ENCODE measurements around the gene MYO1D.
"Not testable (repeated sequence)": the region's sequence is repeated elsewhere in the genome, so short reads cannot be mapped to it uniquely, and the experiment has no call there.

The MYO1D gene

DNA sequence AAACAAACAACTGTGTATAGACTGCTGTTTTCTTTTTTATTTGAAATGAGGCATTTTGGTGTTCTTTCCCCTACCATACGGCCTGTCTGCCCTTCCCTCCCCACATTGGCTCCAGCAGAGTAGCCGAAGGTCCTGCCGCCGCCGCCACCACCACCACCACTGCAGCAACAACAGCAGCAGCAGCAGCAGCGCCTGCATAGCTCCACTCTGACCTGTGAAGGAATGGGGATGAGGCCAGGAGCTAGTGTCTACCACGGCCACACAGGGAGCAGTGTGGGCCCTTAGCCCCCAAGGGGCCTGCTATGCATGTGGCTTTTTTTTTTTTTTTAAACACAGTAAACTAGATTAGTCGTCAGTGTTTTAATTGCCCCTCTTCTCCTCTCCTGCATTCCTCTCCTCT is 395.7 kb downstream of the MYO1D start:
- in situ Hi-C loops (cut with MboI; ENCODE audit: low sequenced_read_pairs) = no loop called here

DNA sequence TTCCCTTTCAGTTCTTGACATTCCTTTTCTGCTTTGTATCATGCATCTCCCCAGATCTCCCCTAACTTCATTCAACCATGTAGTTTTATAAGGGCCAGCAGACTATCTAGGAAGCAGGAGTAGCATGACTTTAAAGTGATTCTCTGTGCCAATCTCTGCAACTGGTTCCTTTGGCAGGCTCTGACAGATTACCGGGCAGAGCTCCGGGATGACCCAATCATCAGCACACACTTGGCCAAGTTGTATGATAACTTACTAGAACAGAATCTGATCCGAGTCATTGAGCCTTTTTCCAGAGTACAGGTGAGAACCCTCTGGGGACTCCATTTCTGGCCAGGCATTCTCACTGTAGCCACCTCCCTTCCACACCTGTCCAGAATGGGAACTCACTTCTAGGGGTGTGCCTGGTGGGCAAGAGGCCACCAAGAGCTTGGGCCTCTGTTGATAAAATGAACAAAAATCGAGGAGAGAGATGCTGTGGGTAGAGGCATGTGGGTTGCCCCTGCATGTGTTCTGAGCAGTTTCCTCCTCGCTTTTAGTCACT is 397.8 kb downstream of the MYO1D start:
- in situ Hi-C loops (cut with MboI; ENCODE audit: low sequenced_read_pairs) = no loop called here

DNA sequence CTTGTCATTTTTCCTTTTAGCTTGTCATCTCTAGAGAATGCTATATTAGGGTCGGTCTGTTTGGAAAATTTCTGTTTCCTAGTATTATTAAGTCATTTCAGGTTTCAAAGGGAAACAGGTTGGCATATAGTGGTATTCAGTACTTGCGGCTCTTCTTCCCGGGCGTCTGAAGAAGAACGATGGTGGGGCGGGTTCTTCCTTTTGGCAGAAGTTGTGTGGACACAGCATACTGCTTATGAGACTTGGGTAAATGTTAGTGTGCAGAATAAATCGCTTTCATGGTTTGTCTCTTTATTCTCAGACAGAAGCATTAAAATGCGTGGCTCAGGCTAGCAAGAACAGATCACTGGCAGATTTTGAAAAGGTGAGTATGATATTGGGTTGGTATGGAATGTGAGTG is 399.7 kb downstream of the MYO1D start:
- in situ Hi-C loops (cut with MboI; ENCODE audit: low sequenced_read_pairs) = no loop called here

DNA sequence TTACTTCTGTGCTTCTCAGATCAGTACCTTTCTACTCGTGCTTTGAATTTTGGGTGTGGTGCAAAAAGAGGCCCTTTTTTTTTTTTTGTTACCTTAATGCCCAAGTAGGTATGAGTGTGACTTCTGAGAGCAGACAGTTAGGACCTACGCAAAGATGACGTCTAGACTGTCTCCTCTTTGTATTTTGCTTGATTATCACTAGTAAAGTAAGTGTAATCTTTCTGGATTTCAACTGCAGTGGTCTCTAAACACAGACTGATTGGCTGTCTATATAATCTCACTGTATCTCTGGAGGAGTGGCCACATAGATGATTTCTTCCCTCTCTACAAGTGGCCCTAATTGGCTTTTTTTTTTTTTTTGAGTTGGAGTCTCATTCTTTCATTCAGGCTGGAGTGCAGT is 401.7 kb downstream of the MYO1D start:
- in situ Hi-C loops (cut with MboI; ENCODE audit: low sequenced_read_pairs) = no loop called here

DNA sequence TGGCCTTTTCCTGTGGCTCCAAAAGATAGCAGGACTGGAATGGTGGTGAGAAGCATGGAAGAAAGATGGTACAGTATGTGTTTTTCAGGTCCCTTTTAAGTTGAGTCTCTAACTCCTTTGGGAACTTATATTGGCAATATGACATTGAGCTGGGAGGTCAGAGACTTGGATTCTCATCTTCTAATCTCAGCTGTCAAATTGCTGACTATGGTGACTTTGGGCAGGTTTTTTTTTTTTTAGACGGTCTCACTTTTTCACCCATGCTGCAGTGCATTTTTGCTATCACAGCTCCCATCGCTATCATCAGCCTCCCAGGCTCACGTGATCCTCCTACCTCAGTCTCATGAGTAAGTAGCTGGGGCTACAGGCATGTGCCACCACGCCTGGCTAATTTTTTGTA is 405.3 kb downstream of the MYO1D start:
- in situ Hi-C loops (cut with MboI; ENCODE audit: low sequenced_read_pairs) = no loop called here

DNA sequence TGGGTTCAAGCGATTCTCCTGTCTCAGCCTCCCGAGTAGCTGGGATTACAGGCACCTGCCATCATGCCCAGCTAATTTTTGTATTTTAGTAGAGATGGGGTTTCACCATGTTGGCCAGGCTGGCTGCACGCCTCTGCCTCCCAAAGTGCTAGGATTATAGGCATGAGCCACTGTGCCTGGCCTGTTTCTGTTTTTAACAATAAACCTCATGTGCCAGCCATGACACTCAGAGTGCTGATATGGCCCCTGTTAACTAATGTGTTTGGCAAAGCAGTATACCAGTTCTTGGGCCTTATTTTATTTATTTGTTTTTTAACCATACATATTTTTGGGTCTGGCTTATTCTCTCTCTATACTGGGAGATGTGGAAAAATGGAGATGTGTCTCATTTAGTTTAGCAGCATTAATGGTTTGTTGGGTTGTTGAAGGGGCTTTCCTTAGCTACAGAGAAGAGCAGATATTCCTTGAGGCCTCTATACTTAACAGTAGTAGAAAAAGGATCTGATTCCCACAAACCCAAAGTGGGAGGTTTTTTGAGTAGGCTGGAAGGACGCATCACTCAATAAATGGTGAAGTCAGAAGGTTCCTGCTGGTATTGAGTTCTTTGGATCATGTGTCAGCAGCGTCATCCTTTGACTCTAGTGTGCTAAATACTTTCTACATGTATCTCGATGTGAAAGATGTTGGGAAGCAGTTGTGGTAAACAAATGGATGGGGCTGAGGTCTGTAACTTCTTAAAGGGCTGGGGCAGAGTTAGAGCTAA is 406.3 kb downstream of the MYO1D start:
- in situ Hi-C loops (cut with MboI; ENCODE audit: low sequenced_read_pairs) = no loop called here

DNA sequence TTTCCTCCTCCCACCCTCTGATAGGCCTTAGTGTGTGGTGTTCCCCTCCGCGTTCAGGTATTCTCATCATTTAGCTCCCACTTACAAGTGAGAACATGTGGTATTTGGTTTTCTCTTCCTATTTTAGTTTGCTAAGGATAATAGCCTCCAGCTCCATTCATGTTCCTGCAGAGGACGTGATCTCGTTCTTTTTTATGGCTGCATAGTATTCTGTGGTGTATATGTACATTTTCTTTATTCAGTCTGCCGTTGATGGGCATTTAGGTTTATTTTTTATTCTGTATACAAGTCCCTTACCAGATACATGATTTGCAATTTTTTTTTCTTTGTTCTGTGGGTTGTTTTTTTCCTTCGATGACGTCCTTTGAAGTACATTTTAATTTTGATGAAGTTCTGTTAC is 409.0 kb downstream of the MYO1D start:
- in situ Hi-C loops (cut with MboI; ENCODE audit: low sequenced_read_pairs) = loop anchor here (10.0 kb wide), 1 partner anchor 287 kb away; no protein-coding TSS in a partner anchor

DNA sequence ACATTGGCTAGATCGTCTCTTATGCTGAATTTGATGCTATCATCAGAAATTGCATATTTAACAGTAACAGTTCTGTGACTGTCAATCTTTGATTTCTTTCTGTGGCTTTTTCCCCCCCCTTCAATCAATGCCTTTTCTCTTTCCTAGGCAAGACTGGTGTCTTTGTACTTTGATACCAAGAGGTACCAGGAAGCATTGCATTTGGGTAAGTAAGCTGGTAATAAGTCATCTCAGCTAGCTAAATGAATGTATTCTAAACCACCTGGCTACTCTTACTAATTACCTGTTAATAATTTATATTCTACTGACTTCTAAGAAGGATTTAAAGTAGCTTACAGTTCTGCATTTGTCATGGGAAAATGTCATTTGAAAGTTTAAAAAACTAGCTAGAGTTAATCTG is 412.6 kb downstream of the MYO1D start:
- in situ Hi-C loops (cut with MboI; ENCODE audit: low sequenced_read_pairs) = loop anchor here (10.0 kb wide), 1 partner anchor 290 kb away; no protein-coding TSS in a partner anchor

DNA sequence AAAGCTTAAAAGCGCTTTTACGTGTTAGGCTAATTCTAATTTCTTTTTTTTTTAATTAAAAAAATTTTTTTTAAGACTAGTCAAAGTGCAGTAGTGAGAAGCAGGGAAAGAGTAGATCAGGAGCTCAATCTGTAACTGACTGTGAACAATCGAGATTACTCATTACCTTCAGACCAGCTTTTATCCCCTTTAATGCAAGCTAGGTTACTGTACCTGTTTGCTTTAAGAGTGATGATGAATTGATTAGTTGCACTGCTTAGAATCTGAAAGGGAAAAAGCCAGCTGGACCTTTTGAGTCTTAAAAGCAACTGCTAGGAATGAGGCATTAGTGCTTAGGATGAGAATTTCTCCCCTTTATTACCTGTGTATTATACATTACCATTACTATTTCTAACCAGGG is 413.6 kb downstream of the MYO1D start:
- in situ Hi-C loops (cut with MboI; ENCODE audit: low sequenced_read_pairs) = loop anchor here (10.0 kb wide), 1 partner anchor 291 kb away; no protein-coding TSS in a partner anchor

DNA sequence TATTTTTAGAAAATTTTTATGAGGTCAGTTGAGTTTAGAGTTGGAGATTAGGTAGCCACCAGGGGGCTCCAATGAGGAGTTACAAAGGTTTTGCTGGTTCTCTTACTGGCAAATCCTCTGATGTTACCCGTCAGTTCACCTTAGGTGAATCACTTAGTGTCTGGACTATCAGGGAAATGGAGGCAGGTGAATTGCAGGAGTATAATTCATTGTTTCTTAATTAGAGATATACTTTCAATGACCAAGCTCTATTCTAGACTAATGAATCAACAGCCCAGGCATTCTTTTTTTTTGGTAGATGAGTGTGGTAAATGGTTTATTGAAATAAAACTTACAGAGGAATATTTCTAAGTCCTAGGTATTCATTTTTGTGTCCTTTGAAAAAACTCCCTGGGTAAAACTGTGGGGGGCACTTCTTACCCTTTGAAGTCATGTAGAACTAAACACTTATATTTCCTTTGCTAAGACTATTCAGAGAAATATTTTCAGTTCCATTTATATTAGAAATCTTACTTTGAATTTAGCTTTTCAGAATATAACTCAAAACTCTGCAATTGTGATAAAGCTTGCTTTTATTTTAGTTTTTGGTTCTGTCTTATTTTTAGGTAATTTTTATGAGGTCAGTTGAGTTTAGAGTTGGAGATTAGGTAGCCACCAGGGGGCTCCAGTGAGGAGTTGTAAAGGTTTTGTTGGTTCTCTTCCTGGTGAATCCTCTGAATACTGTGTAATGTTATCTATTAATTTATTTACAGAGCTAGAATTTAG is 414.9 kb downstream of the MYO1D start:
- in situ Hi-C loops (cut with MboI; ENCODE audit: low sequenced_read_pairs) = loop anchor here (10.0 kb wide), 1 partner anchor 293 kb away; no protein-coding TSS in a partner anchor

DNA sequence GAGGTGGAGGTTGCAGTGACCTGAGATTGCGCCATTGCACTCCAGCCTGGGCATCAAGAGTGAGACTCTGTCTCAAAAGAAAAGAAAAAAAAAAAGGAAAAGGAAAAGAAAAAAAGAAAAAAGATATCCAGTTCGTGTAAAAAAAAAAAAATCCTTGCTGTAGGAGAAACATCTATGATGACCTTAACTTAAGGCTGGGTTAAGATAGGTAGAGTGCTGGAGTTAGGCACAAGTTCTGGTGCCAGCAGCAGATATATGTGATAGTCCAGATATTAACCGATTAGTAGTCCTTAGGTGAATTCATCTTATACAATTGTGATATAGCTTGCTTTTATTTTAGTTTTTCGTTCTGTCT is 415.4 kb downstream of the MYO1D start:
- in situ Hi-C loops (cut with MboI; ENCODE audit: low sequenced_read_pairs) = loop anchor here (10.0 kb wide), 1 partner anchor 293 kb away; no protein-coding TSS in a partner anchor

DNA sequence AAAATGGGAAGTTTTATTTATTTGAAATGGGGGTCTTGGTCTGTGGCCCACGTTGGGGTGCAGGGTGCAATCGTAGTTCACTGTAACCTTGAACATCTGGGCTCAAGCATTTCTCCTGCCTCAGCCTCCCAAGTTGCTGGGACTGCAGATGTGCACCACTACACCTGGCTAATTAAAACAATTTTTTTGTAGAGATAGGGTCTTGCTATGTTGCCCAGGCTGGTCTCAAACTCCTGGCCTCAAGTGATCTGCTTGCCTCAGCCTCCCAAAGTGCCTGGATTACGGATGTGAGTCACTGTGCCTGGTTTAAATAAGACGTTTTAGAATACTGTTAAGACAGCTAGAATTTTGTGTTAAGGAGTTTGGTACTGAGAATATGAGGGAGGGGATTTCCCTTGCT is 416.9 kb downstream of the MYO1D start:
- in situ Hi-C loops (cut with MboI; ENCODE audit: low sequenced_read_pairs) = loop anchor here (10.0 kb wide), 1 partner anchor 295 kb away; no protein-coding TSS in a partner anchor

DNA sequence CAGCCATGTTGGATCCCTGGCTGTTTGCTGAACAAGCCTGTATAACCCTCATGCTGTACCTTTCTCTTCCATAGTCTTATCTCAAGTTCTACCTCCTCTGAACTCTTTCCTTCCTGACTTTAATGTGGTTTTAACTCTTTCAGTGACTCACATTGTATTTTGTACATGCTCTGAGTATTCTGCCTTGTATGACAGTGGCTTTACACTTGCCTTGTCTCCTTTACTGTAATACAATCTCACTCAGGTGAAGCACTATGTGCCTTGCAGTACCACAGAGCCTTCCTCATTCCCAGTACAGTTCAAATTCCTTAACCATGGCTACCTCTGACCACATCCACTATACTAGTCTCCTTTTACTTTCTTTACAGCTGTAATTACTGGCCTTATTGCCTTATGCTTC is 418.6 kb downstream of the MYO1D start:
- in situ Hi-C loops (cut with MboI; ENCODE audit: low sequenced_read_pairs) = no loop called here

DNA sequence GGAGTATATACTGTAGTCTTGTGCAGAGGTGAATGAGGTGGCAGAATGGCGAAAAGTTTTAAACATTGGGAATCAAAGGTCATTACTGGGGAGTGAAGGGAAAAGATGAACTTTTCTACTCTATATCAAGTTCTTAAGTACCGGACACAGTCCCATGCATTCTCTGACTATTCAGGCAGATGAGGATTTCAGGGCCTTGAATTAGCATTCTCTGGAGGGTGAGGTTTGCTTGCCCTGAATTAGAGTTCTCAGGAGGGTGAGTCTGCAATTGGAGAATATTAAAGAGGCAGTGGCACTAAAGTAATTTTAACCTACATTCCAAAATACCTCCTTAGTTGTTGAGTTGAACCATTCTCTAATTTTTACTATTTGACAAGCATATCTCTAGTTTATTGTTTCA is 423.6 kb downstream of the MYO1D start:
- in situ Hi-C loops (cut with MboI; ENCODE audit: low sequenced_read_pairs) = no loop called here

DNA sequence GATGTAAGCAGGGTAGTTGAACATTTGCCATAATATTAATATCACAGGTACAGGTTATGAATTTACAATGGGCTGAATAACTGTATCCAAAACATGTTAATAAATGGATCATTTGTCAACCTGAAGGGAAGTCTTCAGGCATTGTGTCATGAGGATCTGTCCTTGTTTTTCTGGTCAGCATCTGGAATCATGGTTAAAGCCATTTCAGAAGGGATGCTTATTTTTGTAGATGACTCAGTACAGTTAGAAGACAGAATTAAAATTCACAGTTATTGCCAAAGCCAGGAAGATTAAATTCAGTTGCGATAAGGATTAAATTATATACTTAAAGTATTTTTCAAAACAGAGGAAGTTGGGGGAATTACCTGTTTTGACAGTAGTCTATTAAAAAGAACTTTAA is 424.6 kb downstream of the MYO1D start:
- in situ Hi-C loops (cut with MboI; ENCODE audit: low sequenced_read_pairs) = no loop called here

DNA sequence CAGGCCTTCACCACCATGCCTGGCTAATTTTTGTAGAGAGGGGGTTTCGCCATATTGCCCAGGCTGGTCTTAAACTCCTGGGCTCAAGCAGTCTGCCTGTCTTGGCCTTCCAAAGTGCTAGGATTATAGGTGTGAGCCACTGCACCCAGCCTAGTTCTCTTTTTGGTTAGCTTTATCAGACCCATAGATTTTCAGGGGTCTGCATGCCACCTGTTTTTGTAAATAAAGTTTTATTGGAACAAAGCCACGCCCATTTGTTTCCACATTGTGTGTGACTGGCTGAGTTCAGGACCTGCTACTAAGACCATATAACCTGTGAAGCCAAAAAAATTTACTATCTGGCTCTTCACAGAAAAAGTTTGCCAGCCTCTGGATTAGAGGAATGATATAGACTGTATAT is 425.0 kb downstream of the MYO1D start:
- in situ Hi-C loops (cut with MboI; ENCODE audit: low sequenced_read_pairs) = no loop called here

DNA sequence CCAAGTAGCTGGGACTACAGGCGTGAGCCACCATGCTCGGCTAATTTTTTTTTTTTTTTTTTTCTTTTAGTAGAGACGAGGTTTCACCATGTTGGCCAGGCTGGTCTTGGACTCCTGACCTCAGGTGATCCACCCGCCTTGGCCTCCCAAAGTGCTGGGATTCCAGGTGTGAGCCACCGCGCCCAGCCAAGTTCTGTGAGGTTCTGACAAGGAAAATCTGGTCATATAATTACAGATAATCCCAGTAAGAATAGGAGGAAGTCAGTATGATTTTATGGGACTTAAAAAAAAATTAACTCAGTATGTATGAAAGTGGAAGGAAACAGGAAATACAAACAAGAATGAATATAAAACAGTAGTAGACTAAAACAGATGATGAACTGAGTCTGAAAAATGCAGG is 426.5 kb downstream of the MYO1D start:
- in situ Hi-C loops (cut with MboI; ENCODE audit: low sequenced_read_pairs) = not testable (repeated sequence)

DNA sequence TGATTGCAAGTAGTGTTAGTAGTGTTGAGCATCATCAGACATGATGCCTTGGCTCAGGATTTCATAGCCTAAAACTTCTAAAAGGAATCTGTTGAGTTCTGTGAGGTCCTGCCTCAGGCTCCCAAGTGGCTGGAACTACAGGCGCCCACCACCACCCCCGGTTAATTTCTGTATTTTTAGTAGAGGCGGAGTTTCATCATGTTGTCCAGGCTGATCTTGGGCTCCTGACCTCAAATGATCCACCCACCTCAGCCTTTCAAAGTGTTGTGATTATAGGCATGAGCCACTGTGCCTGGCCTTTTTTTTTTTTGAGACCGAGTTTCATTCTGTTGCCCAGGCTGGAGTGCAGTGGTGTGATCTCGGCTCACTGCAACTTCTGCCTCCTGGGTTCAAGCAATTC is 427.0 kb downstream of the MYO1D start:
- in situ Hi-C loops (cut with MboI; ENCODE audit: low sequenced_read_pairs) = no loop called here

DNA sequence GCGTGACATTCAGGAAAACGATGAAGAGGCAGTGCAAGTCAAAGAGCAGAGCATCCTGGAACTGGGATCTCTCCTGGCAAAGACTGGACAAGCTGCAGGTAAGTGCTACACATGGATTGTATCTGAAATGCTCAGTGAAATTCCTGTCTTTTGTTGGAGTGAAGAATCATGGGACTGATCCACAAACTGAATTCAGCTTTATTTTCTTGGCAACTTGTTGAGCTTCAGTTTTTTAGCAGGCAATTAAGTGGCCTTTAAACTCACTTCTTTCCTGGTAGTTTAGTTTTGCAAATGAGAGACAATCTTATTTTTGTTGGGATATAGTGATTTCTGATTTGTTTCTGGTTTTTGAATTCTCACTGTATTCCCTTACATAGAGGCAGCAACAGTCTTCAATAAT is 430.0 kb downstream of the MYO1D start:
- in situ Hi-C loops (cut with MboI; ENCODE audit: low sequenced_read_pairs) = no loop called here

DNA sequence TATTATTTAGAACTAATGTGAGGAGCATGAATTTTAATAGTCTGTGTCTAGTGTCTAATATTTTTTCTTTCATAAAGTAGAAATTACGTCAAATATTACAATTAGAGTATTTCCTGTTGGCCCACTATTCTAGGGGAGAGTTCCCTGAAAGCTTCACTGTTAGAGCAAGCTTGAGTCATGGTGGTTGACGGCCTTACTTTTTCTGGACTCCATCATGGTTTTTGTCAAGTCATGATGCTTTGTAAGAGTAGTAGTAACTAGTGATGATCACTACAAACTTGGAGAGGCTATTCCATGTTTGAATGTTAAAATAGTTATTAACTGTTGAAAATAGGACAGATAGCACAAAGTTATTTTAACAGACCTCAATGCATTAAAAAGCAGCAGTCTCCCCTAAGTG is 431.0 kb downstream of the MYO1D start:
- in situ Hi-C loops (cut with MboI; ENCODE audit: low sequenced_read_pairs) = no loop called here

DNA sequence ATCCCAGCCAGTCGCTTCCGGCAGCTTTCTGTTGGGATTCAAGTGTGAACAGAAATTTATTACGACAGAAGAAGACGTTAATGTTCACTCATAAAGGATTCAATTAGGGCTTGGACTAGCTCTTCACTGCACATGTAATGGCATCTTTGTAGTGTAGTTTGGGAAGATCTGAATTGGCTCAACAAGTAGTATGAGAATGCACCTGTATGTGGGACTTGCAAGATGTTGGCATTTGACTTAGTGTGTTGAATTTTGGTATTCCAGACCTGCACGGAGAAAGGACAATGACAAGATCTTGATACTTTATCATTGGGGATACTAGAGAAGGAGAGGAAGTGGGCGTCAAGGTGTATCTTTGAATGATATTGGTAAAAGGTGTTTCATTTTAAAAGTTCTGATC is 431.4 kb downstream of the MYO1D start:
- in situ Hi-C loops (cut with MboI; ENCODE audit: low sequenced_read_pairs) = no loop called here

DNA sequence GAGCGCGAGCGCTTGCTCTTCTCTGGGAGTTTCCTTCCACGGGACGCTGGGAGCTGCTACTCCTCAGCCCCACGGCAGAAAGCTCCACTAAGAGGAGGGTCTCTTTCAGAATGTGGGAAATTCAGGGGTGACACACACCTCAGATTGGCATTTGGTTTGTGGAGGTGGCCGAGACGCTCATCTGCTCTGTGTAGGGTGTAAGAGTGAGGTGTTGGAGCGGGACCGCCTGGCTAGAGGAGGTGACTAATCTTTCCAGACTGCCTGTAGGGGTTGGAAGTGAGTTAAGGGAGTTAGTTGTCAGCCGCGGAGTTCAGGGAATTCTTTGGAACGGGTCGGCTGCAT is 431.9 kb downstream of the MYO1D start:
- in situ Hi-C loops (cut with MboI; ENCODE audit: low sequenced_read_pairs) = no loop called here

Data from HL-60/S4 treated with retinoic acid at 250 ng/mL for 4 days and 3 days (cell line).